D721Med (cell line): Measurements from ENCODE around the gene NDUFAF2.

ENCODE experiments used
- DNase-seq: peaks from one replicate; pipeline ENCODE4 v3.0.0; 2011; ENCODE audit warnings: low spot score; ENCODE audit not compliant: insufficient read length
- FAIRE-seq: peaks from 2 replicates; lab custom pipeline; 2011; peaks lifted over from hg19 to GRCh38; lab: Jason Lieb, UNC
- TF ChIP-seq, protein P1 (sequence below): IDR thresholded peaks from 2 replicates; pipeline ENCODE4 v1.5.1; 2012; ENCODE audit warnings: mild to moderate bottlenecking, control low read depth; ENCODE audit not compliant: insufficient read depth; ENCODE audit errors: missing control alignments

NDUFAF2 gene

GRCh38 chr5:61044545-61044944, 99.5 kb downstream of the NDUFAF2 start:
- TF ChIP-seq, protein P1, sequence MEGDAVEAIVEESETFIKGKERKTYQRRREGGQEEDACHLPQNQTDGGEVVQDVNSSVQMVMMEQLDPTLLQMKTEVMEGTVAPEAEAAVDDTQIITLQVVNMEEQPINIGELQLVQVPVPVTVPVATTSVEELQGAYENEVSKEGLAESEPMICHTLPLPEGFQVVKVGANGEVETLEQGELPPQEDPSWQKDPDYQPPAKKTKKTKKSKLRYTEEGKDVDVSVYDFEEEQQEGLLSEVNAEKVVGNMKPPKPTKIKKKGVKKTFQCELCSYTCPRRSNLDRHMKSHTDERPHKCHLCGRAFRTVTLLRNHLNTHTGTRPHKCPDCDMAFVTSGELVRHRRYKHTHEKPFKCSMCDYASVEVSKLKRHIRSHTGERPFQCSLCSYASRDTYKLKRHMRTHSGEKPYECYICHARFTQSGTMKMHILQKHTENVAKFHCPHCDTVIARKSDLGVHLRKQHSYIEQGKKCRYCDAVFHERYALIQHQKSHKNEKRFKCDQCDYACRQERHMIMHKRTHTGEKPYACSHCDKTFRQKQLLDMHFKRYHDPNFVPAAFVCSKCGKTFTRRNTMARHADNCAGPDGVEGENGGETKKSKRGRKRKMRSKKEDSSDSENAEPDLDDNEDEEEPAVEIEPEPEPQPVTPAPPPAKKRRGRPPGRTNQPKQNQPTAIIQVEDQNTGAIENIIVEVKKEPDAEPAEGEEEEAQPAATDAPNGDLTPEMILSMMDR: no peak

DNA sequence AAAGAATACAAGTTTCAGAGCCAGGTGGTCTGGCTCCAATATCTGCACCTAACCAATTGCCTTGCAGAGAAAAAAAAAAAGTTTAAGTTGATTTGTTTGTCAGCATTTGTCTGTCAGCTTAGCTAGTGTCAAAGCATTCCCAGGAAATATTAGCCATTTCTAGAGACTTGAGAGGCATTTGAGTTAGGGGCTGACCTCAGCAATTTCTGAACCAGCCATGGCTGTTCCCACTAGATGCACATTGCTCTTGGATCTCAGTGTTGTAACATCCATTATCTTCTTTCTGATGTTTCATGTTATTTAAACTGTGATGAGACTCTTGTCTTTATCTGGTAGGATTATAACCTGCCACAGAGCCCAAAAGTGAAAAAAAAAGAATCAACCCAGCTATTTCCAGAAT, 102.3 kb downstream of the NDUFAF2 start:
- FAIRE-seq: no peak
- TF ChIP-seq, protein P1: no peak

More at GRCh38 chr5:61044545-61044944, 99.5 kb downstream of the NDUFAF2 start:
- DNase-seq: no peak
- FAIRE-seq: no peak

GRCh38 chr5:61048534-61048933, 103.5 kb downstream of the NDUFAF2 start:
- DNase-seq (no peak), FAIRE-seq (no peak)
- TF ChIP-seq, protein P1: no peak

More for the DNA sequence above, 102.3 kb downstream of the NDUFAF2 start:
- no peak for DNase-seq

GRCh38 chr5:61050292-61050691, 105.3 kb downstream of the NDUFAF2 start:
- TF ChIP-seq, protein P1: no peak
- FAIRE-seq (no peak), DNase-seq (no peak)

GRCh38 chr5:61051267-61051666, 106.3 kb downstream of the NDUFAF2 start:
- DNase-seq (no peak), FAIRE-seq (no peak)
- TF ChIP-seq, protein P1: no peak

DNA sequence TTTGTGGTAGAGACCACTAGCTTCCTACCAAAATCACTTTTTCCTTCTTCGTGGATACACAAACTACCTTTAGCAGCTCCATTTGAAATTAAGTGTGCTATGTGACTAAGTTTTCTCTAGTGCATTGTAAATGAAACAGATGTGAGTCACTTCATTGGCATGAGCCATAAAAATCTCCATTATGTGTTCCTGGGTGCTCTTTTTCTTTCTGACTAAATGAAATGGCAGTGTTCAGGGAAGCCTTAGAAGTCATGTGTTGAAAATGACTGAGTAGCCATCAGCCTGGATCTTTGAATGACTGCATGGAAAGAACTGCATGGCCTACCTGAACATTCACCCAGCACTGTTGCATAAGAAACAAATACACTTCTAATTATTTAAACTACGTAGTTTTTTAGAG, 107.9 kb downstream of the NDUFAF2 start:
- TF ChIP-seq, protein P1: no peak
- DNase-seq (no peak), FAIRE-seq (no peak)

DNA sequence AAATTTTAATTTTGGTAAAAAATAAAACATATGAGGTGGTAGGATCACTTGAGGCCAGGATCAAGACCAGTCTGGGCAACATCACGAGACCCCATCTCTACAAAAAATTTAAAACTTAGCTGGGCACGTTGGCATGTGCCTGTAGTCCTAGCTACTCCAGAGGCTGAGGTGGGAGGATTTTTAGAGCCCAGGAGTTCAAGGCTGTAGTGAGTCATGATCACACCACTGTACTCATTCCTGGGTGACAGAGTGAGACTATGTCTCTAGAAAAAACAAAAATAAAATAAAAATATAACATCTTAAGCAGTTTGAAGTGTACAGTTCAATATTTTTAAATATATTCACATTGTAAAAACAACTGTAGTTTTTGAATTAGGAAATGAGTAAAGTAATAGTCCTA, 108.9 kb downstream of the NDUFAF2 start:
- FAIRE-seq (no peak), DNase-seq (no peak)
- TF ChIP-seq, protein P1: no peak
